Large intestine (tissue), 3 donors: ENCODE data around the gene TCFL5. TPM values are rescaled to one million over a fixed set of nuclear protein-coding genes. Genes with fewer than 3 reads are reported as not detected.

Experiments used
- DNase-seq, 2 donors: peaks; one replicate each; pipeline versions ENCODE4 v3.0.0 to v3.0.0-alpha.2; 2013
- H3K27ac ChIP-seq: one replicate; pipeline ENCODE4 v1.5.1; 2013; ENCODE audit warnings: low read length
- H3K27me3 ChIP-seq: 2 replicates; pipeline ENCODE4 v1.6.1; 2013; ENCODE audit warnings: low read length; ENCODE audit not compliant: control insufficient read depth, insufficient read depth
- H3K36me3 ChIP-seq: 2 replicates; pipeline ENCODE4 v1.6.1; 2013; ENCODE audit warnings: low read length; ENCODE audit not compliant: control insufficient read depth, insufficient read depth
- H3K4me1 ChIP-seq: one replicate; pipeline ENCODE4 v1.6.1; 2013; ENCODE audit warnings: low read length; ENCODE audit not compliant: control insufficient read depth, insufficient read depth
- H3K4me3 ChIP-seq: one replicate; pipeline ENCODE4 v1.5.1; 2013; ENCODE audit warnings: low read length
- H3K9me3 ChIP-seq: one replicate; pipeline ENCODE4 v1.6.1; 2013; ENCODE audit warnings: mild to moderate bottlenecking, low read depth, low read length, moderate library complexity; ENCODE audit not compliant: control insufficient read depth
- WGBS: methylation state at CpG from one replicate; pipeline ENCODE4 v1.1.5; 2013; ENCODE audit warnings: low lambda C conversion rate; ENCODE audit not compliant: insufficient coverage; 5-methylcytosine and 5-hydroxymethylcytosine counted together
- polyA plus RNA-seq: library from polyadenylated mRNA; unstranded; fragments of 120-200 nt; gene quantifications from one replicate; pipeline ENCODE4 v1.2.1, GENCODE V29; 2013

Gene TCFL5
- polyA plus RNA-seq, 1 donor: 6.8 TPM

DNA sequence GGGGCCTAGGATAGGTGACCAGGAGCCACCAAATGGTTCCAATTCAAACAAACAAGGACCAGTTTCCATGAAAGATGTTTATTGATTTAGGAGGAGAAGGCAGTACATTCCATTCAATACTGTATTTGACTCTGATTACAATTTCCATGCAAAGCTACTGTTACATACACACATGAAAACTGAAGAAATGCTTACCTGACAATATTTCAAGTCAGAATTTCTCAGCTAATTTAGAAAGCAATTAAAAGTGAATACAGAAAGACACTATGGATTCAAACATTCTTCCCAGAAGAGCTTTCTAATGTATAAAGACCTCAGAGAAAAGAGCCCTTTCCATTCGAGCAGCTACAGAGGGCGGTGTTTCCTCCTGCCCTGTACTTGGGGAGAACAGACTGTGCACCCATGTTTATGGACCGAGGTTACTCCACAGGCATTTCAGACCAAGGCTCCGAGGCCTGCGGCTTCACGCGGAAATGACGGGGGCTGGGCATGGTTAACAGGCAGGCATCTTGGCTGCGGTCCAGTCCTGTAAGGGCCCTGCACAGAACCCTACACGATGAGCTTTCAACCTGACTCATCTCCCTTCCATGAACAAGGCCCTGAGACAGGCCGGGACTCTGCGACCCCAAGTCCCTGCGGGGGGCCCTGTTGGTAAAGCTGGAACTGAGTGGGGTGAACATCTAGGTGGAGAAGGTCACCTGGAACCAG is 25.7 kb upstream of the TCFL5 start:
- no CpG with 5 or more reads among the region's 13 CpGs for WGBS
- no peak overlapping the region for H3K4me3 ChIP-seq
- H3K27me3 ChIP-seq: no peaks in the 10 kb centered on the region
- no peaks in the 10 kb centered on the region for H3K4me1 ChIP-seq
- H3K36me3 ChIP-seq: peaks cover 62% of the 10 kb centered on the region
- DNase-seq: peak in 1 of 2 donors; percentile 24
- H3K9me3 ChIP-seq: no peaks in the 10 kb centered on the region
- no peak overlapping the region for H3K27ac ChIP-seq

DNA sequence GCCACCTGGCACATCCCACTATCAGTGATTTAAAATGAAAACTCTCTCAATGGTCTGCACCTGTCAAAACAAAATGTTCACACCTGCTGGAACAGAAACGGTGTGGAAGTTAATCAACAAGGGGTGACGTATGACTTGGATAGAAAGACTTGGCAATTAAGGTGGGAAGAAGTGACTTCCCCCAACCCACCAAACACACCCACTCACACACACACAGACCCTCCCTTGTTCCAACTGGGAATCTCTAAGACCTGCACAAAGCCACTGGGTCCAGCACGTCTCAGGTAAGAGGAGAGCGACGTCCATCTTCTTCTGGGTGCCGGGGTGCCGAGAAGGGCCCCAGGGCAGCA is 25.1 kb upstream of the TCFL5 start:
- Histone ChIP-seq H3K9me3 (no peaks in the 10 kb centered on the region), H3K27ac (no peak overlapping the region), H3K36me3 (peaks cover 60% of the 10 kb centered on the region), H3K4me3 (no peak overlapping the region), H3K27me3 (no peaks in the 10 kb centered on the region), H3K4me1 (no peaks in the 10 kb centered on the region)
- DNase-seq: no peak
- WGBS: no CpG with 5 or more reads among the region's 7 CpGs

DNA sequence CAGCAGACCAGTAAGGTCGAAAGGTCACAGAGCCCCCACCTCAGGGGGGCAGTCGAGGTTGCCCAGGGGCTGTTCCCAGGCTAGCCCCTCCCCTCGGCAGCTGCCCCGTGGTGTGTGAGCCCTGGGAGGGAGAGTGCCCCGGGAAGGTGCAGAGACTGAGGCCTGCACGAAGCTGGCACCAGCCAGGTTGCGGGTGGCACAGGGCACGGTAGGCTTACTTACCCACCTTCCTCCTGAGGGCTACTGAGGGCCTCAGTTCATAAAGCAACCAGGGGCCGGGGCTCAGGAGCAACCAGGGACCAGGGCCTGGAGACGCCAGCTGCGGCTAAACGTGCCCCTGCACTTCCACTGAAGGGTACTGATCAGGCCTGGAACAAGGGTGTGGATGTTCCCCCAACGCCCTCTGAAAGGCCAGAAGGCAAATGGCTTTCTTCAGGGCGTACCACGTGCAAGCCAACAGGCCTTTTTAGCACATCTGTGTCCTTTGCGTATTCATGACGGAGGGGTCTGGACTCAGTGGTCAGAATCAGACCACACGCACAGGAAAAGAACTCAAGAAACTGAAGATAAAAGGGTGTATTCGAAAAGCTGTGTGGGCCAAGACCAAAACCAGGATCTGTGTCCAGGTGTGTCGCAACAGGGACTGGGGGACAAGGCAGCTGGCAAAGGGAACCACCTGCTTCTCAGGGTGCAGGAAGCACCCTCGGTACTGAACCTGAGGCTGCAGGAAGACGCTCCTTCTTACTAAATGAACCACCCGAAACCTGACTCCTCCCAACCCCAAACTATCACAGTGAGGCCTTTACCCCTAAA is 24.5 kb upstream of the TCFL5 start:
- no peak for DNase-seq
- H3K4me1 ChIP-seq: no peaks in the 10 kb centered on the region
- no peaks in the 10 kb centered on the region for H3K9me3 ChIP-seq
- WGBS: no CpG with 5 or more reads among the region's 23 CpGs
- no peaks in the 10 kb centered on the region for H3K27me3 ChIP-seq
- H3K36me3 ChIP-seq: peaks cover 60% of the 10 kb centered on the region
- no peak overlapping the region for H3K27ac ChIP-seq
- H3K4me3 ChIP-seq: no peak overlapping the region

DNA sequence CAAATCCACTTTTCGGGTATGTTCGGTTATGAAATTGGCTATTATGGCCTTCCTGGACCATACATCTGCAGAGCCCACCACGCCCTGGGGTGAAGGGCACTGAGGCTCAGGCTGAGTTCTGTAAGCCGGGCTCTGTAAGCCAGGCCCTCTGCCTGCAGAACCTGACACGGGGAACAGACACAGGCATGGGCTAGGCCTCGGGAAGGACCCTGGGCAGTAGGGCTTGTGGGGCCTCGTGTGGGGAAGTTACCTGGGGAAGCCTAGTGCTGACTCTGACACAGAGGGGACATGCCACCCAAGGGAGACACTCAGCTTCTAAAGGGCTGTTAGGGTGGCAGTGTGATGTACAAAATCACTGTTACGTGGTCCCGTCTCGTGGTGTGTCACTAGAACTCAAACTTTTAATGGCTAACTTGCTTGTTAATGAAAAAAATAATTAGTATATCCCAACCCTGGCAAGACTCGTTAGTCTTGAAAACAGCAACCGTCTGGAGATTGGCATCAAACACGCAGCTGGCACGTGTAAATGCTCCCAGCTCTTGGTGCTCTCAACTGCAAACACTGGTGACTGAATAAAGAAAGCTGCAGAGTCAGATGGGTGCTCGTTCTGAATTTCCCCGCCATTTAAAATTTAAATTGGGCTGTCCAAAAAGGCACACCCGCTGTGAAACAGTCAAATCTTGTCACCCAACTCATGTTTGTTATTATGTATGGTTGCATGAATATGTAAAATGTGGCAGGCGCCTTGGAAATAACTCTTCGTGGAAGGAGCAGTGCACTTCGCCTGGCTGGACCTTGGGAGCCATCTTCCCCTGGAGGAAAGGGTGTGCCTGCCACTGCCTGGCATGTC is 23.6 kb upstream of the TCFL5 start:
- Histone ChIP-seq H3K4me3 (no peak overlapping the region), H3K27me3 (no peaks in the 10 kb centered on the region), H3K27ac (no peak overlapping the region), H3K36me3 (peaks cover 59% of the 10 kb centered on the region), H3K4me1 (no peaks in the 10 kb centered on the region), H3K9me3 (no peaks in the 10 kb centered on the region)
- no CpG with 5 or more reads among the region's 20 CpGs for WGBS
- DNase-seq: no peak

DNA sequence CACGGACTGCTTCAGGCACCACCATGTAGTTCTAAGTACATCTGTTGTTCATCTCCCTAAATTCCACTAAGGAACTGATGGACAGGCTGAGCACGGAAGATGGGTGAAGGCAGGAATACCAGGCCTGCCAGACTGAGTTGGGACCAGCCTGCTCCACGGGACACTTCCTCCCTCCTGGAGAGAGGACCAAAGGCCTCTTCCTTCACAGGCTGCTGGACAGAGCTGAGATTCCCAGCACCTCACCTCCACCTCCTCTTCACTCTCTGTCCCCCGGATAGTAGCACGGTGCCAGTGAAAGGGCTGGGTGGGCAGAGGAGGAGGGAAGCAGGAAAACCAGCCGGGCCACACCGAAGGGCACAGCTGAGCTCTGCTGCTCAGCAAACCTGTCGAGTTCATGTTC is 22.9 kb upstream of the TCFL5 start:
- no peak for DNase-seq
- Histone ChIP-seq H3K27me3 (no peaks in the 10 kb centered on the region), H3K9me3 (no peaks in the 10 kb centered on the region), H3K36me3 (peaks cover 52% of the 10 kb centered on the region), H3K27ac (no peak overlapping the region), H3K4me1 (no peaks in the 10 kb centered on the region), H3K4me3 (no peak overlapping the region)
- no CpG with 5 or more reads among the region's 8 CpGs for WGBS

DNA sequence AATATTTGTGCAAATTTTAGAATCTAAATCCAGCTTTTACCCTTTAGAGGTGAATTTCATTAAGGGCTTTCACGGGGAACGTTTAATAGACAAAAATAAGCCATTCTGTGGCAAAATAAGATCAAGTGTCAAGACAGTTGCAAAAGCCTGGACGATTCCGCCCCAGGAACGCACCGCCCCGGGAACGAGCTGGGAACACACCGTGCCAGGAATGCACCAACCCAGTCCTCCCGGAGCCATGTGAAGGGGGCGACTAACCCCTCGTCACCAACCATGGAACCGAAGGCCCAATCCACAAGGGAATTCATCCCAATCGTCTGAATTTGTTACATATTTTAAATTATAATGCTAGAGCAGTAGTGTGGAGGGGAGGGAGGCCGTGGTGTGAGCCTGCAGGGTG is 20.8 kb upstream of the TCFL5 start:
- no peak for DNase-seq
- no CpG with 5 or more reads among the region's 15 CpGs for WGBS
- H3K27ac ChIP-seq: no peak overlapping the region
- H3K36me3 ChIP-seq: peaks cover 31% of the 10 kb centered on the region
- peaks cover 3% of the 10 kb centered on the region for H3K27me3 ChIP-seq
- H3K9me3 ChIP-seq: peaks cover 4% of the 10 kb centered on the region
- H3K4me3 ChIP-seq: no peak overlapping the region
- peaks cover under 1% of the 10 kb centered on the region for H3K4me1 ChIP-seq

DNA sequence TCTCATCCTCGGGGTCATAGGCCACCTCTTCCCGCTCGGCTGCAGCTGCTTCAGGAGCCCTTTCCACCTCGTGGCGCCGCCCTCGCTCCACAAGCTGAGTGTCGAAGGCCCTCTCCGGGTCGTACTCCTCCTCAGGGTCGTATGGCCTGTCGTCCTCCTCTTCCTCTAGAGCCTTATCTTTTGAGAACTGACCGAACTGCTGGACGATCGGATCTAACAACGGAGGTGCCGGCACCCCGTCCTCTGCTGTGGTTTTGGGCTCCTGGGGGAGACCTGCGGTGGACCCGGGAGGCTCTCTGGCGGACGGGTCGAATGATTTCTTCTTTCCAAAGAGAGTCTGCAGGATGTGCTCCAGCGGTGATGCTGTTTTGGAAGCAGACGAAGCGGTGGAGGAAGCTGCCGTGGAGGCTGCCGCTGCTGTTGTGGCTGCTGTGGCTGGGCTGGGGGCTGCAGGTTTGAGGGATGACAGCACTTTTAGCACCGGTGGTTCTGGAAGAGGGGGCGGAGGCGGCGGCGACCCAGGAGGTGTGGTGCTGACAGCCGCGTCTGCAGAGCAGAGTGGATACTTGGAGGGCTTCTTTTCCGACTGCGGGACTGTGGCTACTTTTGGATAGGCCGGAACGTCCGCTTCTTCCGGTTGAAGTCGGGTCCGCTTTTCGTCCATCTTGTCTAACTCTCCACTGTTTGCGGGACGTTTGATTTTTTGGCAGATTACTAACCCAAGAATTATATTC is 20.2 kb upstream of the TCFL5 start:
- peaks cover 28% of the 10 kb centered on the region for H3K36me3 ChIP-seq
- 98% methylated on average over 9 of the region's 46 CpGs for WGBS
- H3K9me3 ChIP-seq: peaks cover 4% of the 10 kb centered on the region

DNA sequence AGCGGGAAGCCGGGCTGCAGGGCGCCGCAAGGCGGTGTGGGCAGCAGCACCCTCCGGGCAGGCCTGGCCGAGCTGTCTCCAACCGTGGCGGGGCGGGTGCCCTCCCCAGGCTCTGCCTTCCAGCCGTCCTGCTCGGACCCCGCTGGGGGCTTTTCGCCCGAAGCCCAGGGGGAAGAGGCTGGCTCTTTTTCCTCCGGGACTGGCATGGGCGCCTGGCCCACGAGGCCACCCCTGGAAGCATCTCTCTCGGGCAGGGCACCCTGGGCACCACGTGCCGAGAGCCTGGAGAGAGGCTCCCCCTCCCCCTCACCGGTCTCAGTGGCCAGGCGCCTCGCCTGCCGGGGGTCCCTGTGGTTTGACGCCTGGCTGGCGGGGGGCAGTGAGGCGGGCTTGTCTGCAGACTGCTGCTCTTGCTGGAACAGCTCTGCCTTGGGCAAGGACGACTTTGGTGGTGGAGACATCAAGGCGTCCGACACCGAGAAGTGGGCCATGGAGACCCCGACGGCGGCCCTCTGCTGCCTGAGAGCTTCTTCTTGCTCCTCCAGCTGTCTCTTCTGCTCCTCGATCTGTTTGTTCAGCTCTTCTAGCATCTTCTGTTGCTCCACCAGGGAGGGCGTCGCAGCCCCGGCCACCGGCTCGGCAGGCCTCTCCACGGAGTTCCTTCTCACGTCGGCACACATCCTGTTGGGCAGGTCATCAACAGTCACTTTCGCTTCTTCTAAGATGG is 19.5 kb upstream of the TCFL5 start:
- H3K36me3 ChIP-seq: peaks cover 21% of the 10 kb centered on the region

More for the DNA sequence above, 20.2 kb upstream of the TCFL5 start:
- peaks cover 3% of the 10 kb centered on the region for H3K27me3 ChIP-seq
- no peak for DNase-seq
- H3K4me3 ChIP-seq: no peak overlapping the region
- no peak overlapping the region for H3K27ac ChIP-seq
- H3K4me1 ChIP-seq: peaks cover 5% of the 10 kb centered on the region

DNA sequence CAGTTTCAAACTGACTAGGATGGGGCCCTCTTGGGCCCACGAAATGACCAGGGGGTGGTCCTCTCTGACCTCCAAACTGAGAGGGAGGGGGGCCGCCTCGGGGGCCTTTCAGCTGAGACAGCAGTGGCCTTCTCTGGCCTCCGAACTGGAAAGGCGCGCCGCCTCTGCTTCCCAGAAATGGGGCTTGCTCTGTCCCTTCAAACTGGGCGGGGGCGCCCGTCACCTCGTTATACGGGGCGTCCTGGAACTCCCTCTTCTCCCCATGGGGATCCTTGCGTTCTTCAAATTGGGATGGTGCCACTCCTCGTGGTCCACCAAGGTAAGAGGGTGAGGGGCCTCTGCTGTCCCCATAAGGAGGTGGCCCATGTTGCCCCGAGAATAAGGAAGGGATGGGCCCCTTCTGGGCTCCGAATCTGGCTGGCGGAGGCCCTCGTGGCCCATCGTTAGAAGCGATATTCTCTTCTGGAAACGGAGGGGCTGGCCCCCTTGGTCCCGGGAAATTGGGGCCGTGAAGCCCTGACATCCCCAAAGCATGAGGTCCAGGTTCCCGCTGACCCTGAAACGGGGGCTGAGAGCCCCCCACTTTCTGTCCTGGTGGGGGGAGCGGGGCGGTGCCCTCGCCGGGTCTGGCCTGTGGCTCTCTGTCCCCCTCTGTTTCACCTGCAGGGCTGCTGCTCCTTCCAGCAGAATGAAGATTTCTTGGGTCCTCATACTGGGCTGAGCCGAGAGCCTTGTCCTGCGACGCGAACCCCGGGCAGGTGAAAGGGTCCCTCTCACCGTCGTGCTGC is 18.7 kb upstream of the TCFL5 start:
- WGBS: no CpG with 5 or more reads among the region's 37 CpGs
- peaks cover 3% of the 10 kb centered on the region for H3K27me3 ChIP-seq

More for the DNA sequence above, 19.5 kb upstream of the TCFL5 start:
- Histone ChIP-seq H3K27ac (no peak overlapping the region), H3K27me3 (peaks cover 3% of the 10 kb centered on the region), H3K4me1 (peaks cover 5% of the 10 kb centered on the region), H3K4me3 (no peak overlapping the region), H3K9me3 (peaks cover 4% of the 10 kb centered on the region)
- WGBS: no CpG with 5 or more reads among the region's 45 CpGs
- no peak for DNase-seq

More for the DNA sequence above, 18.7 kb upstream of the TCFL5 start:
- Histone ChIP-seq H3K27ac (no peak overlapping the region), H3K9me3 (peaks cover 4% of the 10 kb centered on the region), H3K4me3 (no peak overlapping the region), H3K36me3 (peaks cover 17% of the 10 kb centered on the region), H3K4me1 (peaks cover 5% of the 10 kb centered on the region)
- no peak for DNase-seq
